ENCODE results near the gene LRRC1. TPM values are rescaled to one million over a fixed set of nuclear protein-coding genes. Genes with fewer than 3 reads are reported as not detected.

The LRRC1 gene
- total and polyA plus RNA-seq, 8 donors: 8.6 to 16.4 (median 10.3) TPM

GRCh38 chr6:53934023-53934422 lies 139.2 kb downstream of the LRRC1 start:
- no peaks in the 10 kb centered on the region for H3K9me3 ChIP-seq
- H3K4me3 ChIP-seq: no peak overlapping the region
- H3K27ac ChIP-seq: no peak overlapping the region
- H3K36me3 ChIP-seq: no peaks in the 10 kb centered on the region
- no peak for TF ChIP-seq CTCF (IDR thresholded peaks at IDR 0.05)
- intact Hi-C loops (cut with DNase I): no loop called here
- no peak for ATAC-seq
- no peaks in the 10 kb centered on the region for H3K4me1 ChIP-seq
- no peaks in the 10 kb centered on the region for H3K27me3 ChIP-seq
- no peak for DNase-seq

GRCh38 chr6:53937461-53937860 lies 142.7 kb downstream of the LRRC1 start:
- H3K27ac ChIP-seq: no peak overlapping the region
- no peaks in the 10 kb centered on the region for H3K27me3 ChIP-seq
- DNase-seq: no peak
- no peak for ATAC-seq
- H3K4me3 ChIP-seq: no peak overlapping the region
- no peaks in the 10 kb centered on the region for H3K9me3 ChIP-seq
- intact Hi-C loops (cut with DNase I): no loop called here
- no peaks in the 10 kb centered on the region for H3K36me3 ChIP-seq
- no peaks in the 10 kb centered on the region for H3K4me1 ChIP-seq
- TF ChIP-seq CTCF (IDR thresholded peaks at IDR 0.05): no peak

GRCh38 chr6:53938810-53939209 lies 144.0 kb downstream of the LRRC1 start:
- intact Hi-C loops (cut with DNase I): no loop called here
- ATAC-seq (no peak), DNase-seq (no peak)
- Histone ChIP-seq H3K4me3 (no peak overlapping the region), H3K4me1 (peaks cover 0 to under 1% of the 10 kb centered on the region in 2 donors), H3K27me3 (no peaks in the 10 kb centered on the region), H3K9me3 (no peaks in the 10 kb centered on the region), H3K36me3 (no peaks in the 10 kb centered on the region), H3K27ac (no peak overlapping the region)
- TF ChIP-seq CTCF (IDR thresholded peaks at IDR 0.05): no peak

GRCh38 chr6:53939830-53940229 lies 145.0 kb downstream of the LRRC1 start:
- intact Hi-C loops (cut with DNase I): no loop called here
- Histone ChIP-seq H3K4me3 (no peak overlapping the region), H3K36me3 (no peaks in the 10 kb centered on the region), H3K4me1 (peaks cover 0 to 6% of the 10 kb centered on the region in 2 donors), H3K9me3 (no peaks in the 10 kb centered on the region), H3K27ac (no peak overlapping the region), H3K27me3 (no peaks in the 10 kb centered on the region)
- TF ChIP-seq CTCF (IDR thresholded peaks at IDR 0.05): no peak
- no peak for DNase-seq
- ATAC-seq: no peak

- ATAC-seq (peak; percentile 15), DNase-seq (peak in 1 of 4 donors; percentile 31)
- intact Hi-C loops (cut with DNase I): no loop called here
- no peak overlapping the region for H3K4me3 ChIP-seq
- no peak for TF ChIP-seq CTCF (IDR thresholded peaks at IDR 0.05)
- H3K27ac ChIP-seq: no peak overlapping the region
- no peaks in the 10 kb centered on the region for H3K27me3 ChIP-seq
- peaks cover 0 to 6% of the 10 kb centered on the region in 2 donors for H3K9me3 ChIP-seq
- peaks cover 0 to 6% of the 10 kb centered on the region in 2 donors for H3K4me1 ChIP-seq
- no peaks in the 10 kb centered on the region for H3K36me3 ChIP-seq
Observed at GRCh38 chr6:53943395-53943794, 148.6 kb downstream of the LRRC1 start.

All from left lung (tissue), 10 donors.